Mesendoderm (in vitro differentiated cells): ENCODE data around the gene EEIG2.
A peak's percentile ranks its signal among the peaks of the same experiment; 100 is the strongest.
"Not testable (repeated sequence)": the region's sequence is repeated elsewhere in the genome, so short reads cannot be mapped to it uniquely, and the experiment has no call there.

Experiments
- DNase-seq: peaks from one replicate; pipeline ENCODE4 v3.0.0; 2013
- H2AK5ac ChIP-seq: 2 replicates; pipeline ENCODE4 v1.6.1; 2013; ENCODE audit warnings: low read length, inconsistent platforms
- H2BK120ac ChIP-seq: 2 replicates; pipeline ENCODE4 v1.6.1; 2013; ENCODE audit warnings: low read depth, mild to moderate bottlenecking, low read length, moderate library complexity, mixed read lengths
- H2BK15ac ChIP-seq: replicated peaks from 2 replicates; pipeline ENCODE4 v1.6.1; 2013; ENCODE audit warnings: low read depth, mild to moderate bottlenecking, moderate library complexity
- H2BK5ac ChIP-seq: 2 replicates; pipeline ENCODE4 v1.6.1; 2013; ENCODE audit warnings: low read length, inconsistent platforms
- H3K18ac ChIP-seq: 2 replicates; pipeline ENCODE4 v1.6.1; 2013; ENCODE audit warnings: mild to moderate bottlenecking, low read length, mixed read lengths
- H3K23ac ChIP-seq: one replicate; pipeline ENCODE4 v1.6.1; 2013; ENCODE audit warnings: low read length
- H3K27ac ChIP-seq: 2 replicates; pipeline ENCODE4 v1.5.1; 2013; ENCODE audit warnings: low read depth, mild to moderate bottlenecking, inconsistent platforms, low read length, moderate library complexity
- H3K27me3 ChIP-seq: 2 replicates; pipeline ENCODE4 v1.6.1; 2013; ENCODE audit warnings: low read length, control low read depth, mild to moderate bottlenecking, inconsistent platforms; ENCODE audit not compliant: insufficient read depth, poor library complexity
- H3K36me3 ChIP-seq: 2 replicates; pipeline ENCODE4 v1.6.1; 2013; ENCODE audit warnings: low read length, inconsistent platforms; ENCODE audit not compliant: control insufficient read depth, insufficient read depth
- H3K4ac ChIP-seq: one replicate; pipeline ENCODE4 v1.6.1; 2013; ENCODE audit warnings: low read depth, mild to moderate bottlenecking, low read length, moderate library complexity
- H3K4me1 ChIP-seq: 2 replicates; pipeline ENCODE4 v1.6.1; 2013; ENCODE audit warnings: low read depth, low read length, inconsistent platforms; ENCODE audit not compliant: control insufficient read depth
- H3K4me2 ChIP-seq: 2 replicates; pipeline ENCODE4 v1.6.1; 2013; ENCODE audit warnings: low read length
- H3K4me3 ChIP-seq: 2 replicates; pipeline ENCODE4 v1.5.1; 2013; ENCODE audit warnings: mild to moderate bottlenecking, low read length
- H3K56ac ChIP-seq: one replicate; pipeline ENCODE4 v1.6.1; 2013; ENCODE audit warnings: low read length
- H3K79me1 ChIP-seq: 2 replicates; pipeline ENCODE4 v1.6.1; 2013; ENCODE audit warnings: low read length, inconsistent platforms
- H3K79me2 ChIP-seq: 2 replicates; pipeline ENCODE4 v1.6.1; 2013; ENCODE audit warnings: mild to moderate bottlenecking, low read length; ENCODE audit not compliant: control insufficient read depth, insufficient read depth
- H3K9ac ChIP-seq: 2 replicates; pipeline ENCODE4 v1.6.1; 2013; ENCODE audit warnings: low read length, inconsistent platforms
- H4K5ac ChIP-seq: one replicate; pipeline ENCODE4 v1.6.1; 2013; ENCODE audit warnings: low read length
- H4K8ac ChIP-seq: one replicate; pipeline ENCODE4 v1.6.1; 2013; ENCODE audit warnings: low read depth, mild to moderate bottlenecking, control low read depth, low read length, moderate library complexity
- WGBS: extraction: QIAGEN DNeasy Blood & Tissue Kit; methylation state at CpG from one replicate; pipeline ENCODE4 v1.1.7; 2013; ENCODE audit warnings: low lambda C conversion rate, missing lambda C conversion rate; ENCODE audit not compliant: insufficient coverage; ENCODE audit errors: extremely low coverage; 5-methylcytosine and 5-hydroxymethylcytosine counted together

EEIG2 gene

GRCh38 chr1:108531444-108531843 lies 28.5 kb upstream of the EEIG2 start:
- H3K36me3 ChIP-seq, result no peaks in the 10 kb centered on the region
- no peak overlapping the region for H3K9ac ChIP-seq
- H2AK5ac ChIP-seq, result no peak overlapping the region
- H4K5ac ChIP-seq, result no peak overlapping the region
- no peak overlapping the region for H3K56ac ChIP-seq
- no peak overlapping the region for H3K4me3 ChIP-seq
- no peak overlapping the region for H2BK5ac ChIP-seq
- H2BK120ac ChIP-seq, result no peak overlapping the region
- no peak overlapping the region for H3K27ac ChIP-seq
- no peak for DNase-seq
- no peak overlapping the region for H3K23ac ChIP-seq
- no peak overlapping the region for H3K4ac ChIP-seq
- no peaks in the 10 kb centered on the region for H3K79me1 ChIP-seq
- H3K4me1 ChIP-seq, result no peaks in the 10 kb centered on the region
- no peaks in the 10 kb centered on the region for H3K27me3 ChIP-seq
- H3K18ac ChIP-seq, result no peak overlapping the region
- no CpG with 5 or more reads among the region's 4 CpGs for WGBS
- H3K4me2 ChIP-seq, result no peak overlapping the region
- no peaks in the 10 kb centered on the region for H3K79me2 ChIP-seq
- H4K8ac ChIP-seq, result no peak overlapping the region
- no peak overlapping the region for H2BK15ac ChIP-seq

DNA sequence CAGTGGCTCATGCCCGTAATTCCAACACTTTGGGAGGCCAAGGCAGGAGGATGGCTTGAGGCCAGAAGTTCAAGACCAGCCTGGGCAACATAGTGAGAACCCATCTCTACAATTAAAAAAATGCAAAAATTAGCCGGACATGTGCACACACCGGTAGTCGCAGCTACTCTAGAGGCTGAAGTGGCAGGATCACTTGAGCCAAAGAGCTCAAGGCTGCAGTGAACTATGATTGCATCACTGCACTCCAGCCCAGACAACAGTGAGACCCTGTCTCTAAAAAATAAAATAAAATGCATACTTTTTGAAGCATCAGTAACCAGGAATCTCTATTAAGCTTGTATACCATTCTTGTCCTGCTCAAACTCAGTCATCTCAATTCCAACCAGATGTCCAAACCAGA lies 27.2 kb upstream of the EEIG2 start:
- no peak overlapping the region for H2BK120ac ChIP-seq
- H3K4me2 ChIP-seq, result no peak overlapping the region
- H3K4ac ChIP-seq, result no peak overlapping the region
- no peak overlapping the region for H2BK5ac ChIP-seq
- no peak overlapping the region for H4K5ac ChIP-seq
- H3K36me3 ChIP-seq, result no peaks in the 10 kb centered on the region
- no peaks in the 10 kb centered on the region for H3K79me2 ChIP-seq
- no peak overlapping the region for H3K9ac ChIP-seq
- H3K4me1 ChIP-seq, result no peaks in the 10 kb centered on the region
- no peak overlapping the region for H2AK5ac ChIP-seq
- H3K27me3 ChIP-seq, result no peaks in the 10 kb centered on the region
- no peak overlapping the region for H3K4me3 ChIP-seq
- WGBS, result no CpG with 5 or more reads among the region's 4 CpGs
- no peak overlapping the region for H3K56ac ChIP-seq
- no peak overlapping the region for H4K8ac ChIP-seq
- no peak overlapping the region for H3K18ac ChIP-seq
- H3K23ac ChIP-seq, result no peak overlapping the region
- no peak for DNase-seq
- H3K27ac ChIP-seq, result no peak overlapping the region
- no peaks in the 10 kb centered on the region for H3K79me1 ChIP-seq
- H2BK15ac ChIP-seq, result no peak overlapping the region

DNA sequence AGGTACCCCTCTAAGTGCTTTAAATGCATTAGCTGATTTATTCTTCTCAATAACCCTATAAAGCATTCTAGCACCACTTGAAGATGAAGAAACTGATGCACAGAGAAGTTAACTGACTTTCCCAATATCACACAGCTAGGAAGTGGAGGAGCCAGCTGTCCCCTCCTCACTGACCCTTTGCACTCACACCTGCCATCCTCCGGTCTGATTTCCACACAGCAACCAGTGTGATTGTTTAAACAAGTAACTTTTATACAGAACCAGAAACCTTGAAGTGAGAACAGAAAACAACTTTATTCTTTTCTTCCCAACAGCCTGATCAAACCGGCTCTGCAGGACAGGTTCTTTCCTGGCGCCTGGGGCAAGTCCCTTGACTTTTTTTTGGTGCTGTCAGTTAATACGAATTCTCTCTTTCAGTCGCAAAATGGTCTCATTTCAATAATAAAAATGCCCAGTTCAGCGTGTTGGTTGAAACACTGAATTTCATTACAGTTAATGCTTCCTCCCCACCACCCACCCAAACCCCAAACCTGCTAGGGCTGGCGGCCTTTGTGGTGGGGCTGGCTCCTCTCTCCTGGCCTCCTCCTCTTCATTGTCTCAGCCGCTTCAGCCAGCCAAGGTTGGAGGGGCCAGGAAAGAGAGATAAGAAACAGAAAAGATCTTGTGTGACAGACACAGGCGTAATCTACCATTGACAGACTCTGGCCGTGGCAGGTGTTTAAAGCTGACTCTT lies 26.4 kb upstream of the EEIG2 start:
- Histone ChIP-seq H3K36me3 (no peaks in the 10 kb centered on the region), H3K27ac (no peak overlapping the region), H2BK120ac (no peak overlapping the region), H3K23ac (no peak overlapping the region), H2BK15ac (peak overlapping the region; percentile 14), H3K4ac (no peak overlapping the region), H4K8ac (no peak overlapping the region), H3K4me2 (no peak overlapping the region), H3K4me3 (no peak overlapping the region), H3K18ac (no peak overlapping the region), H3K27me3 (no peaks in the 10 kb centered on the region), H4K5ac (no peak overlapping the region), H2AK5ac (no peak overlapping the region), H3K79me1 (no peaks in the 10 kb centered on the region), H3K9ac (no peak overlapping the region), H3K79me2 (no peaks in the 10 kb centered on the region), H2BK5ac (no peak overlapping the region), H3K56ac (peak overlapping the region; percentile 27), H3K4me1 (no peaks in the 10 kb centered on the region)
- DNase-seq, result peak; percentile 42
- no CpG with 5 or more reads among the region's 10 CpGs for WGBS

DNA sequence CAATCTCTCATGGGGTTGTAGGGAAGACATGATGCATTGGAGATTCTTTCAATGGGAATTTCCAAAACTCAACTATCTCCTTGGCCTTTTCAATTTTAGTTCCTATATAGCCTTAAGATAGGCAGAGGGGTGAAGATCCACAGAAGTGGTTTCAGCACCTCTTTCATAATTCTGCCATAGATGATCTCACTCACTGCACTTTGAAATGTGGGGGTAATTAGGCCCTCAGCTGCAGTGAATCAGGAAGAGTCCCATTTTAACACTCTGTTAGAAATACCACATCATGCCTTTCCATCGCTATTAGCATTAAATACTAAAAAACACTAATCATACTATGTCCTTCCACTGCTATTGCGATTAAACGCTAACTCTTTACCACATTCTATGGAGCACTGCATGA lies 25.1 kb upstream of the EEIG2 start:
- H2AK5ac ChIP-seq, result no peak overlapping the region
- H3K4me1 ChIP-seq, result no peaks in the 10 kb centered on the region
- H3K4ac ChIP-seq, result no peak overlapping the region
- no peak overlapping the region for H3K56ac ChIP-seq
- no peak overlapping the region for H3K23ac ChIP-seq
- H3K27me3 ChIP-seq, result no peaks in the 10 kb centered on the region
- no peak for DNase-seq
- no peak overlapping the region for H3K27ac ChIP-seq
- H3K4me3 ChIP-seq, result no peak overlapping the region
- H3K79me2 ChIP-seq, result no peaks in the 10 kb centered on the region
- no peak overlapping the region for H3K9ac ChIP-seq
- no peak overlapping the region for H2BK15ac ChIP-seq
- no peaks in the 10 kb centered on the region for H3K36me3 ChIP-seq
- no peaks in the 10 kb centered on the region for H3K79me1 ChIP-seq
- H2BK120ac ChIP-seq, result no peak overlapping the region
- H3K18ac ChIP-seq, result no peak overlapping the region
- no peak overlapping the region for H3K4me2 ChIP-seq
- no peak overlapping the region for H4K8ac ChIP-seq
- H2BK5ac ChIP-seq, result no peak overlapping the region
- H4K5ac ChIP-seq, result no peak overlapping the region
- WGBS, result 100% methylated on average over 1 of the region's 3 CpGs

DNA sequence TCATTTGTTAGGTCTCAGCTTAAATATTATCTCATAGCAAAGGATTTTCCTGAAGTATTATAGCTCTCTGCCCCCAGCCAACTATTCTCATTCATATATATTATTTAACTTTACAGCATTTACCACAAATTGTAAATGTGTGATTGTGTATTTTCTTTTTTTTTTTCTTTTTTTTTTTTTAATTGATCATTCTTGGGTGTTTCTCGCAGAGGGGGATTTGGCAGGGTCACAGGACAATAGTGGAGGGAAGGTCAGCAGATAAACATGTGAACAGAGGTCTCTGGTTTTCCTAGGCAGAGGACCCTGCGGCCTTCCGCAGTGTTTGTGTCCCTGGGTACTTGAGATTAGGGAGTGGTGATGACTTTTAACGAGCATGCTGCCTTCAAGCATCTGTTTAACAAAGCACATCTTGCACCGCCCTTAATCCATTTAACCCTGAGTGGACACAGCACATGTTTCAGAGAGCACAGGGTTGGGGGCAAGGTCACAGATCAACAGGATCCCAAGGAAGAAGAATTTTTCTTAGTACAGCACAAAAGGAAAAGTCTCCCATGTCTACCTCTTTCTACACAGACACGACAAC lies 24.5 kb upstream of the EEIG2 start:
- H3K9ac ChIP-seq, H3K18ac ChIP-seq, H4K8ac ChIP-seq, H3K27me3 ChIP-seq, H4K5ac ChIP-seq, H2BK5ac ChIP-seq, H2AK5ac ChIP-seq, H3K27ac ChIP-seq, H3K79me2 ChIP-seq, H3K79me1 ChIP-seq, H2BK120ac ChIP-seq, H2BK15ac ChIP-seq, H3K4me3 ChIP-seq, H3K4ac ChIP-seq, H3K56ac ChIP-seq, H3K4me1 ChIP-seq, H3K23ac ChIP-seq, H3K4me2 ChIP-seq, H3K36me3 ChIP-seq, DNase-seq: not testable (repeated sequence)
- 86% methylated on average over 1 of the region's 6 CpGs for WGBS

DNA sequence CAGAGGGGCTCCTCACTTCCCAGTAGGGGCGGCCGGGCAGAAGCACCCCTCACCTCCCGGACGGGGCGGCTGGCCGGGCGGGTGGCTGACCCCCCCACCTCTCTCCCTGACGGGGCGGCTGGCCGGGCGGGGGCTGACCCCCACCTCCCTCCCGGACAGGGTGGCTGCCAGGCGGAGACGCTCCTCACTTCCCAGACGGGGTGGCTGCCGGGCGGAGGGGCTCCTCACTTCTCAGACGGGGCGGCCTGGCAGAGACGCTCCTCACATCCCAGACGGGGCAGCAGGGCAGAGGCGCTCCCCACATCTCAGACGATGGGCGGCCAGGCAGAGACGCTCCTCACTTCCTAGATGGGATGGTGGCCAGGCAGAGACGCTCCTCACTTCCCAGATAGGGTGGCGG lies 23.9 kb upstream of the EEIG2 start:
- not testable (repeated sequence) for DNase-seq, H3K4me1 ChIP-seq, H3K18ac ChIP-seq, H3K4me2 ChIP-seq, H3K56ac ChIP-seq, H4K8ac ChIP-seq, H3K4me3 ChIP-seq, H2BK120ac ChIP-seq, H3K79me1 ChIP-seq, H3K27ac ChIP-seq, H2BK15ac ChIP-seq, H3K9ac ChIP-seq, H3K36me3 ChIP-seq, H2BK5ac ChIP-seq, H3K4ac ChIP-seq, H2AK5ac ChIP-seq, H3K79me2 ChIP-seq, H3K23ac ChIP-seq, H3K27me3 ChIP-seq, H4K5ac ChIP-seq
- WGBS, result no CpG with 5 or more reads among the region's 27 CpGs
